Measurements from ENCODE around the gene IRF2. TPM values are rescaled to one million over a fixed set of nuclear protein-coding genes. Genes with fewer than 3 reads are reported as not detected.

IRF2 gene
- total and polyA plus RNA-seq, 2 donors (not counting 1 experiment from before 2014, with no cell fraction given): 67.8 to 68.2 TPM

DNA sequence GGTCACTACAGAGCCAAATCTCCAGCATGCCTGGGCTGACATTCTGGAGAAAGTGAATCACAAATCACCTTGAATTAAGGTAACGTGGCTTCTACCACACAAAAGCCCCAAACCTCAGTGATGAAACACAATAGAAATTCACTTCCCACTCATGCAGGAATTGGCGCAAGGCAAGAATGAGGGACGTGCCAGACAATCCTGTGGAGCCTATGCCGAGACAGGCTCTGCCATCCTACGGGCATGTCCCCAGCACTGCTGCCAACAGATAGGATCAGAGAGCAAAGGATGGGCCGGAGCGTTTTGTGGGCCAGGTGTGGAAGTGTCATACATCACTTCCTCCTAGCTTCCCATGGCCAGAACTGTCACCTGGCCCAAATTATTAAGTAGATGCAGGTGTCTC is 118.0 kb downstream of the IRF2 start:
- 93% methylated on average over 7 of the region's 7 CpGs for WGBS (ENCODE audit: insufficient coverage)
- Histone ChIP-seq H3K9ac (ENCODE audit: low read length) (no peak overlapping the region), H3K4me3 (ENCODE audit: control extremely low read depth in 1 of 5, extremely low read depth in 1 of 5, insufficient read depth in 1 of 5, low read depth in 2 of 5, low read length in 4 of 5) (no peak overlapping the region), H3K27ac (ENCODE audit: low read length in 2 of 2) (no peak overlapping the region), H4K20me1 (ENCODE audit: control insufficient read depth, insufficient read depth, low read length, poor library complexity, severe bottlenecking) (no peaks in the 10 kb centered on the region), H3K36me3 (replicated peaks in 1 of 2; ENCODE audit: control extremely low read depth in 1 of 2, control insufficient read depth in 1 of 2, extremely low read depth in 1 of 2, insufficient read depth in 2 of 2, low read length in 1 of 2) (no peaks in the 10 kb centered on the region), H3K27me3 (replicated peaks in 1 of 4; ENCODE audit: control extremely low read depth in 1 of 4, control insufficient read depth in 3 of 4, insufficient read depth in 4 of 4, low read length in 3 of 4) (no peaks in the 10 kb centered on the region), H2AFZ (ENCODE audit: insufficient read depth, low read depth, low read length, poor library complexity, severe bottlenecking) (no peak overlapping the region), H3K4me1 (ENCODE audit: control insufficient read depth in 2 of 2, insufficient read depth in 2 of 2, low read length in 2 of 2) (peaks cover 23 to 26% of the 10 kb centered on the region in 2 donors), H3K79me2 (ENCODE audit: control insufficient read depth, insufficient read depth, low read length) (no peaks in the 10 kb centered on the region), H3K4me2 (replicated peaks; ENCODE audit: low read depth, low read length, poor library complexity, severe bottlenecking) (no peak overlapping the region), H3K9me3 (ENCODE audit: control extremely low read depth in 1 of 3, control insufficient read depth in 2 of 3, insufficient read depth in 1 of 3, low read length in 2 of 3) (peaks cover 0 to 17% (median 5%) of the 10 kb centered on the region in 3 donors)
- peaks cover 8% of the 10 kb centered on the region for H3K9me3 Mint-ChIP-seq (ENCODE audit: insufficient read depth)
- H3K4me1 Mint-ChIP-seq: peaks cover 28% of the 10 kb centered on the region
- H3K4me3 Mint-ChIP-seq: no peak overlapping the region
- POLR2A ChIA-PET: interaction anchor here (0.6 kb wide), 1 partner anchor 49 kb away, joined by 6 read pairs; no protein-coding TSS in a partner anchor
- CTCF ChIA-PET: interaction anchor here (1.2 kb wide), 1 partner anchor 92 kb away, joined by 3 read pairs; no protein-coding TSS in a partner anchor
- DNase-seq: no peak
- ATAC-seq (ENCODE audit: low read depth): no peak
- peak overlapping the region; percentile 53 for H3K27ac Mint-ChIP-seq
- intact Hi-C loops (cut with micrococcal nuclease): no loop called here
- no peaks in the 10 kb centered on the region for H3K27me3 Mint-ChIP-seq
- no peak for TF ChIP-seq EZH2 (IDR thresholded peaks at IDR 0.05; ENCODE audit: borderline replicate concordance, insufficient read depth, low read depth, low read length, poor library complexity, severe bottlenecking)
- TF ChIP-seq, protein P1, sequence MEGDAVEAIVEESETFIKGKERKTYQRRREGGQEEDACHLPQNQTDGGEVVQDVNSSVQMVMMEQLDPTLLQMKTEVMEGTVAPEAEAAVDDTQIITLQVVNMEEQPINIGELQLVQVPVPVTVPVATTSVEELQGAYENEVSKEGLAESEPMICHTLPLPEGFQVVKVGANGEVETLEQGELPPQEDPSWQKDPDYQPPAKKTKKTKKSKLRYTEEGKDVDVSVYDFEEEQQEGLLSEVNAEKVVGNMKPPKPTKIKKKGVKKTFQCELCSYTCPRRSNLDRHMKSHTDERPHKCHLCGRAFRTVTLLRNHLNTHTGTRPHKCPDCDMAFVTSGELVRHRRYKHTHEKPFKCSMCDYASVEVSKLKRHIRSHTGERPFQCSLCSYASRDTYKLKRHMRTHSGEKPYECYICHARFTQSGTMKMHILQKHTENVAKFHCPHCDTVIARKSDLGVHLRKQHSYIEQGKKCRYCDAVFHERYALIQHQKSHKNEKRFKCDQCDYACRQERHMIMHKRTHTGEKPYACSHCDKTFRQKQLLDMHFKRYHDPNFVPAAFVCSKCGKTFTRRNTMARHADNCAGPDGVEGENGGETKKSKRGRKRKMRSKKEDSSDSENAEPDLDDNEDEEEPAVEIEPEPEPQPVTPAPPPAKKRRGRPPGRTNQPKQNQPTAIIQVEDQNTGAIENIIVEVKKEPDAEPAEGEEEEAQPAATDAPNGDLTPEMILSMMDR (IDR thresholded peaks at IDR 0.05): no peak

DNA sequence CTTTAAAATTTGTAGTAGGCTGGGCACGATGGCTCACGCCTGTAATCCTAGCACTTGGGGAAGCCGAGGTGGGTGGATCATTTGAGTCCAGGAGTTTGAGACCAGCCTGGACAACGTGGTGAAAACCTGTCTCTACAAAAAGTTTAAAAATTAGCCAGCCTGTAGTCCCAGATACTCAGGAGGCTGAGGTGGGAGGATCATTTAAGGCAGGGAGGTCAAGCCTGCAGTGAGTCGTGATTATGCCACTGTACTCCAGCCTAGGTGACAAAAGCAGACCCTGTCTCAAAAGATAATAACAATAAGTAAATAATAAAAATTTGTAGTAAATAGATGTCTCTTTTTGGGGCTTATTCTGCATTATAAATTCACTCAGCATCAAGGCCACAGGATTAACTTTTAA is 118.5 kb downstream of the IRF2 start:
- H3K27ac ChIP-seq (ENCODE audit: low read length in 2 of 2): no peak overlapping the region
- TF ChIP-seq, protein P1 (IDR thresholded peaks at IDR 0.05): no peak
- TF ChIP-seq EZH2 (IDR thresholded peaks at IDR 0.05; ENCODE audit: borderline replicate concordance, insufficient read depth, low read depth, low read length, poor library complexity, severe bottlenecking): no peak
- Mint-ChIP-seq H3K4me1 (peaks cover 28% of the 10 kb centered on the region), H3K27ac (peak overlapping the region; percentile 53), H3K27me3 (no peaks in the 10 kb centered on the region), H3K4me3 (no peak overlapping the region), H3K9me3 (ENCODE audit: insufficient read depth) (peaks cover 8% of the 10 kb centered on the region)
- H3K4me1 ChIP-seq (ENCODE audit: control insufficient read depth in 2 of 2, insufficient read depth in 2 of 2, low read length in 2 of 2): peaks cover 23 to 26% of the 10 kb centered on the region in 2 donors
- ATAC-seq (ENCODE audit: low read depth) (no peak), DNase-seq (no peak)
- CTCF ChIA-PET: interaction anchor here (1.2 kb wide), 1 partner anchor 92 kb away, joined by 3 read pairs; no protein-coding TSS in a partner anchor
- intact Hi-C loops (cut with micrococcal nuclease): no loop called here
- H3K4me3 ChIP-seq (ENCODE audit: control extremely low read depth in 1 of 5, extremely low read depth in 1 of 5, insufficient read depth in 1 of 5, low read depth in 2 of 5, low read length in 4 of 5): no peak overlapping the region
- H2AFZ ChIP-seq (ENCODE audit: insufficient read depth, low read depth, low read length, poor library complexity, severe bottlenecking): no peak overlapping the region
- H3K27me3 ChIP-seq (replicated peaks in 1 of 4; ENCODE audit: control extremely low read depth in 1 of 4, control insufficient read depth in 3 of 4, insufficient read depth in 4 of 4, low read length in 3 of 4): no peaks in the 10 kb centered on the region
- POLR2A ChIA-PET: no interaction called here
- peaks cover 0 to 17% (median 5%) of the 10 kb centered on the region in 3 donors for H3K9me3 ChIP-seq (ENCODE audit: control extremely low read depth in 1 of 3, control insufficient read depth in 2 of 3, insufficient read depth in 1 of 3, low read length in 2 of 3)
- H3K79me2 ChIP-seq (ENCODE audit: control insufficient read depth, insufficient read depth, low read length): no peaks in the 10 kb centered on the region
- H4K20me1 ChIP-seq (ENCODE audit: control insufficient read depth, insufficient read depth, low read length, poor library complexity, severe bottlenecking): no peaks in the 10 kb centered on the region
- H3K4me2 ChIP-seq (replicated peaks; ENCODE audit: low read depth, low read length, poor library complexity, severe bottlenecking): no peak overlapping the region
- 82% methylated on average over 4 of the region's 5 CpGs for WGBS (ENCODE audit: insufficient coverage)
- H3K9ac ChIP-seq (ENCODE audit: low read length): no peak overlapping the region
- no peaks in the 10 kb centered on the region for H3K36me3 ChIP-seq (replicated peaks in 1 of 2; ENCODE audit: control extremely low read depth in 1 of 2, control insufficient read depth in 1 of 2, extremely low read depth in 1 of 2, insufficient read depth in 2 of 2, low read length in 1 of 2)
